ENCODE data around the gene SORBS1. TPM values are rescaled to one million over a fixed set of nuclear protein-coding genes. Genes with fewer than 3 reads are reported as not detected.

SORBS1 gene
- total RNA-seq, 1 experiment from 2014 or later, result 4.1 TPM

DNA sequence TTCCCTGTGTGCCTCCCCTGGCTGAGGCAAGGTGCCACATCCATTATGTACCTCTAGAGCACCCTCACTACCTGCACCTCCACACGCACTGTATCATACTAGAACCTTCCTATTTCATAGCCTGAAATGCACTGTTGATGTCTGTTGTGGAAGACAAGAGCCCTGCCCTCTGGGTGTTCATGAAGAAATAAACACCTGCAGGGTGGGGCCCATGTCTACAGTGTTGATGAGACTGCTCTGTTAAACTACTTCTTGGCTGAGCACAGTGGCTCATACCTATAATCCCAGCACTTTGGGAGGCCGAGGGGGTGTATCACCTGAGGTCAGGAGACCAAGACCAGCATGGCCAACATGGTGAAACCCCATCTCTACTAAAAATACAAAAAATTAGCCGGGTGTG, 14.0 kb downstream of the SORBS1 start:
- H2AFZ ChIP-seq (ENCODE audit: low read length), result no peak overlapping the region
- H3K9me3 ChIP-seq (ENCODE audit: low read length), result no peaks in the 10 kb centered on the region
- no peak for TF ChIP-seq EZH2 (IDR thresholded peaks at IDR 0.05; ENCODE audit: low read length, unreplicated experiment)
- TF ChIP-seq EZH2phosphoT487 (IDR thresholded peaks at IDR 0.05; ENCODE audit: borderline replicate concordance, low read length), result no peak
- TF ChIP-seq CTCF (conservative IDR thresholded peaks at IDR 0.05; ENCODE audit: low read depth, low read length), result no peak
- no peaks in the 10 kb centered on the region for H3K36me3 ChIP-seq (ENCODE audit: low read depth, low read length)
- no peak overlapping the region for H3K4me3 ChIP-seq (ENCODE audit: low read length)
- ATAC-seq (no peak), DNase-seq (no peak)
- intact Hi-C loops (cut with micrococcal nuclease), result no loop called here
- H3K79me2 ChIP-seq (ENCODE audit: low read length), result no peaks in the 10 kb centered on the region
- no TSS peak for BruUV-seq (replicated peaks)
- H3K27ac ChIP-seq (ENCODE audit: low read length), result no peak overlapping the region
- ChIA-PET POLR2A (ENCODE audit: unreplicated experiment) (no interaction called here), CTCF (no interaction called here)
- no peak overlapping the region for H3K9ac ChIP-seq (ENCODE audit: low read length)
- no peaks in the 10 kb centered on the region for H4K20me1 ChIP-seq (ENCODE audit: low read length)
- no peaks in the 10 kb centered on the region for H3K9me2 ChIP-seq (replicated peaks; ENCODE audit: low read length)
- no peaks in the 10 kb centered on the region for H3K4me1 ChIP-seq (ENCODE audit: insufficient read depth, low read length)
- H3F3A ChIP-seq (ENCODE audit: low read length, unreplicated experiment), result no peaks in the 10 kb centered on the region
- H3K27me3 ChIP-seq (ENCODE audit: low read length), result no peaks in the 10 kb centered on the region
- no peak overlapping the region for H3K4me2 ChIP-seq (ENCODE audit: low read length)

DNA sequence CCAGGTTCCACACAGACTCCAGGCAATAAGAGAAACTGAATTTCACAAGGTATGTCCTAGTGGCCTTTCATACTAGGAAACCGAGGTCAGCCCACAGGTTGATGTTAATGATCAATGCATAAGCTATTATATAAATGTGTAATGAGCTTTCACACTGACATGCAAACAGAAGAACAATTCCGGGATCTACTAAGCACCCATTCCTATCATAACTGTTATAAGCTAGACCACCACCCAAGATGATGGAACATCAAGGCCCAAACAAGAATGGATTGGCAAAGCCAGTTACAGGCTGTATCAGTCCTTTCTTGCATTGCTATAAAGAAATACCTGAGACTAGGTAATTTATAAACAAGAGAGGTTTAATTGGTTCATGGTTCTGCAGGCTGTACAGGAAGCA, 15.2 kb downstream of the SORBS1 start:
- TF ChIP-seq CTCF (conservative IDR thresholded peaks at IDR 0.05; ENCODE audit: low read depth, low read length) (no peak), EZH2 (IDR thresholded peaks at IDR 0.05; ENCODE audit: low read length, unreplicated experiment) (no peak), EZH2phosphoT487 (IDR thresholded peaks at IDR 0.05; ENCODE audit: borderline replicate concordance, low read length) (no peak)
- Histone ChIP-seq H3F3A (ENCODE audit: low read length, unreplicated experiment) (no peaks in the 10 kb centered on the region), H3K27me3 (ENCODE audit: low read length) (no peaks in the 10 kb centered on the region), H3K9me3 (ENCODE audit: low read length) (no peaks in the 10 kb centered on the region), H3K9ac (ENCODE audit: low read length) (no peak overlapping the region), H3K4me1 (ENCODE audit: insufficient read depth, low read length) (no peaks in the 10 kb centered on the region), H3K27ac (ENCODE audit: low read length) (no peak overlapping the region), H3K79me2 (ENCODE audit: low read length) (no peaks in the 10 kb centered on the region), H2AFZ (ENCODE audit: low read length) (no peak overlapping the region), H3K4me2 (ENCODE audit: low read length) (no peak overlapping the region), H3K4me3 (ENCODE audit: low read length) (no peak overlapping the region), H3K36me3 (ENCODE audit: low read depth, low read length) (no peaks in the 10 kb centered on the region), H4K20me1 (ENCODE audit: low read length) (no peaks in the 10 kb centered on the region), H3K9me2 (replicated peaks; ENCODE audit: low read length) (no peaks in the 10 kb centered on the region)
- ATAC-seq, result no peak
- no peak for DNase-seq
- BruUV-seq (replicated peaks), result no TSS peak
- intact Hi-C loops (cut with micrococcal nuclease), result no loop called here
- ChIA-PET CTCF (no interaction called here), POLR2A (ENCODE audit: unreplicated experiment) (no interaction called here)

- Histone ChIP-seq H3K9me2 (replicated peaks; ENCODE audit: low read length) (no peaks in the 10 kb centered on the region), H3F3A (ENCODE audit: low read length, unreplicated experiment) (no peaks in the 10 kb centered on the region), H3K36me3 (ENCODE audit: low read depth, low read length) (no peaks in the 10 kb centered on the region), H3K4me3 (ENCODE audit: low read length) (no peak overlapping the region), H3K27me3 (ENCODE audit: low read length) (no peaks in the 10 kb centered on the region), H3K4me2 (ENCODE audit: low read length) (no peak overlapping the region), H3K79me2 (ENCODE audit: low read length) (no peaks in the 10 kb centered on the region), H3K9me3 (ENCODE audit: low read length) (no peaks in the 10 kb centered on the region), H3K27ac (ENCODE audit: low read length) (no peak overlapping the region), H4K20me1 (ENCODE audit: low read length) (no peaks in the 10 kb centered on the region), H2AFZ (ENCODE audit: low read length) (no peak overlapping the region), H3K9ac (ENCODE audit: low read length) (no peak overlapping the region), H3K4me1 (ENCODE audit: insufficient read depth, low read length) (no peaks in the 10 kb centered on the region)
- DNase-seq (no peak), ATAC-seq (no peak)
- ChIA-PET POLR2A (ENCODE audit: unreplicated experiment) (no interaction called here), CTCF (no interaction called here)
- no TSS peak for BruUV-seq (replicated peaks)
- TF ChIP-seq CTCF (conservative IDR thresholded peaks at IDR 0.05; ENCODE audit: low read depth, low read length), result no peak
- no peak for TF ChIP-seq EZH2 (IDR thresholded peaks at IDR 0.05; ENCODE audit: low read length, unreplicated experiment)
- TF ChIP-seq EZH2phosphoT487 (IDR thresholded peaks at IDR 0.05; ENCODE audit: borderline replicate concordance, low read length), result no peak
- intact Hi-C loops (cut with micrococcal nuclease), result no loop called here
Observed at GRCh38 chr10:95544783-95545500, 16.2 kb downstream of the SORBS1 start.
